Stimulated activated CD4-positive, alpha-beta T cell treated with anti-CD3 and anti-CD28 coated beads, Interleukin-1b, Interleukin-23, amount 100 ng/mL, for 4 hours (primary cell): Measurements from ENCODE around the gene DGKQ.
"Not testable (repeated sequence)": the region's sequence is repeated elsewhere in the genome, so short reads cannot be mapped to it uniquely, and the experiment has no call there.

Source experiments
- DNase-seq, 2 donors: peaks; one replicate each; pipeline ENCODE4 v3.0.0-alpha.2; 2020; ENCODE audit warnings: low read depth in 2 of 2

The DGKQ gene

GRCh38 chr4:951186-951585 is 22.2 kb downstream of the DGKQ start:
- no peak for DNase-seq

- no peak for DNase-seq
These were observed 23.0 kb downstream of the DGKQ start for GRCh38 chr4:950136-951020.

- no peak for DNase-seq
These were observed 23.7 kb downstream of the DGKQ start for GRCh38 chr4:949656-950055.

GRCh38 chr4:948936-949300 is 24.5 kb downstream of the DGKQ start:
- DNase-seq, result no peak

DNA sequence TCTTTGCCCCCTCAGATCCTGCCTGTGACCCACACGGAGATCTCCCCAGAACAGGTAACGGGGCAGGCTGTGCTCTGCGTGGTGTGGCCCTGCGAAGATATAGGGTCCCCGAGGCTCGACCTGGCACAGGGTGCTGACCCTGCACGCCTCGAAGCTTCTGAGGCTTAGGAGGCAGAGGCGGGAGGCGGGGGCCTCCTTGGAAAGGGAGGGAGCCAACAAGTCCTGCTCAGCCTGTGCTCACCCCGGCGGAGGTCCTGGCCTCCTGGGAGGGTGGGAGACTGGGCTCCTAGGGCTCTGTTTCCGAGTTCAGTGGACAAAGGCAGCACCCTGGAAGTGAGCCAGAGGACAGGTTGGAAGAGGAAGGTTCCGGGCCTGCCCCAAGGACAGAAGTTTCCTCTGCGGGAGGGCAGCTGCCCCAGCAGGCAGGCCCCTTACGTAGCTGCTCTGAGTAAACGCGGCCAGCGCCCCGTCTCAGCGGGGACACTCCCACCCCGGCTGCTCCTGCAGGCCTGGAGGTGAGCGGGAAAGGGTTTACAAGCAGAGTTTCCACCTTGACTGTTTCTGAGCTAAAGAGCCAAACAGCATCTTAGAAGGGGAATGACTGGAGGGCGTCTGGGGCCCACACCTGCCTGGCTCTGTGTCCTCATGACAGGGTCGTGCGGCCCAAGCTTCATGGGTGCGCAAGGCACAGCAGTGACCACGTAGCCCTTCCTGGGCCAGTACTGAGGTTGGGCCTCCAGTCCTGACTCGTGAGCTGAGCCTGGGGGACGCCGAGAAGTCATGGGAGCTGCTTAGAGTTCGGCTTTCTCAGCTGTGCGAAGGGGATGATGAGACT is 25.1 kb downstream of the DGKQ start:
- no peak for DNase-seq

- no peak for DNase-seq
These were observed 25.8 kb downstream of the DGKQ start for GRCh38 chr4:947491-947971.

DNA sequence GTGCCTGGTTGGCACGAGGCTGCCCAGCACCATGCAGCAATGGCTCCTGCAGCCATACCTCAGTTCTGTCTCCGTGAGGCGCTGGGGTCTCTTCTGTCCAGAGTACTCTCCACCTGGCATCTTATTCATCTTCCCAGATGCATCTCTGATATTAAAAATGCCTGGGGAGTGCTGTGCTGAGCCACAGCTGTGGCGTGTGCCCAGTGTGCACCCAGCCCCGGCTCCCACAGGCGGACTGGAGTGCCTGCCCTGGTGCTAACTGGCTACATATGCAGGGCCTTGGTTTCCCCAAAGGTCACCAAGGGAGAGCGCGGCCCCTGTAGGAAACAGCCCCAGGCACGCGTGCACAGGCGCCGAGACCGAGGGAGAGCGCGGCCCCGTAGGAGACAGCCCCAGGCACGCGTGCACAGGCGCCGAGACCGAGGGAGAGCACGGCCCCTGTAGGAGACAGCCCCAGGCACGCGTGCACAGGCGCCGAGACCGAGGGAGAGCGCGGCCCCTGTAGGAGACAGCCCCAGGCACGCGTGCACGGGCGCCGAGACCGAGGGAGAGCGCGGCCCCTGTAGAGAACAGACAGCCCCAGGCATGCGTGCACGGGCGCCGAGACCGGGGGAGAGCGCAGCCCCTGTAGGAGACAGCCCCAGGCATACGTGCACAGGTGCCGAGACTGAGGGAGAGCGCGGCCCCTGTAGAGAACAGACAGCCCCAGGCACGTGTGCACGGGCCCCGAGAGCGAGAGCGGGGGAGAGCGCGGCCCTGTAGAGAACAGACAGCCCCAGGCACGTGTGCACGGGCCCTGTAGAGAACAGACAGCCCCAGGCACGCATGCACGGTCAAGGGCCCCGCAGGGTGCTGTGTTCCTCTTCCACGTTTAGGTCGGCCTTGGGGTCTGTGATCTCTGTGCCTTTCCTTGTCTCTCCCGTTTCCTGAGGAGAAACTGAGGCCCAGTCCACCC is 26.6 kb downstream of the DGKQ start:
- no peak for DNase-seq

DNA sequence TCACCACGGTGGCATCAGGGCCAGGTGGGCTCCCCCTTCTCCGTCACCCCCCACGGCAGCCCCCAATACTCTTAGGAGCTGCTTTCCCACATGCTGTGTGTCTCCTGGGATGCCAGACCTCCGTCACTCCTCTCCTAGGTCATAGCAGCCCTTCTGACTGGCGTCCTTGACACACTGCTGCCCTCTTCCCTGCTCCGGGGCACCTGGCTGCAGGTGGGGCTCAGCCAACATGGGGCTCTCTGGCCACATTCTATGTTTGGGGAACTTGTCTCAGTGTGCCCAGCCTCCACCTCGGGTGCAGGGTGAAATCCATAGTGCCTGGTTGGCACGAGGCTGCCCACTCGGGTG is 27.3 kb downstream of the DGKQ start:
- no peak for DNase-seq

GRCh38 chr4:945274-946102 is 27.9 kb downstream of the DGKQ start:
- DNase-seq, result no peak

DNA sequence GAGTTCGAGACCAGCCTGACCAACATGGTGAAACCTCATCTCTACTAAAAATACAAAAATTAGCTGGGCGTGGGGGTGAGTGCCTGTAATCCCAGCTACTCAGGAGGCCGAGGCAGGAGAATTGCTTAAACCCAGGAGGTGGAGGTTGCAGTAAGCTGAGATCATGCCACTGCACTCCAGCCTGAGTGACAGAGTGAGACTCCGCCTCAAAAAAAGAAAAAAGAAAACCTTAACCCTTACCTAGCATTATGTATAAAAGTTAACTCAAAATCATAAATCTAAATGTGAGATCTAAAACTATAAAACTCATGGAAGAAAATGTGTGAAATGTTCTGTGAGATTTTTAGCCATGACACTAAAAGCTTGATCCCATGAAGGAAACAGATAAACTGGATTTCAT is 33.9 kb downstream of the DGKQ start:
- DNase-seq, result not testable (repeated sequence)

- no peak for DNase-seq
These were observed 40.7 kb downstream of the DGKQ start for GRCh38 chr4:932713-933070.

DNA sequence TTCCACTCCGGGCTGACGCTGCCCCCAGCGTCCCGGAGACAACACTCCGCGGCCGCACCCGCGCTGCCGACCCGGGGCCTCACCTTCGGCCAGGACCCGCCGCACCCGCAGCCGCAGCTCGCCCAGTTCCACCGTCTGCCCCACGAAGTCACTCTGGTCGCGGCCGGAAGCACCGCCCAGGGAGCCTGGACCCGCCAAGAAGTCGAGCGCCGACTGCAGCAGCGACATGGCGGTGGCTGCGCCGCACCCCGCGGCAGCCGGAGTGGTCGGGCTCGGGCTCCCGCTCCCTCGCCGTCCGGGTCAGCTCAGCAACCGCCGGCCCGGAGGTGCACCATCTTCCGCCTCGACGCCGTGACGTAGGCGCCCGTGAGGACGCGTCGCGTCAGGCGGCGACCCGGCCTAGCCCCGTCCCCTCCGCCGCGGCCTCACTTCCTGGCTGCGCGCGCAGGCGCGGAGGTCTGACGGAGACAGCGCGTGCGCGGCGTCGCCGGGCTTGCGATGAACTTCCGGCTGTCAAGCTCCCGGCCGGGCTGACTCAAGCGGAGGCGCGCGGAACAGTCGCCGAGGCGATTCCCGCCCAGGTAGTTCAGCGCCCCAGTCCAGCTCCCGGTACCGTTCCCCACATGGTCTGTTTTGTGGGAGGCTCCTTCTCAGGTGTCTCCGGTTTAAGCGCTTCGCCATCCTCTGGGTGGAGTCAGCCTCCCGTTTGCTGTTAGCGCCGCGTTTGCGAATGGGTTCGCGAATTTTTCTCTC is 41.2 kb downstream of the DGKQ start, which contains the start of the genes GAK and TMEM175:
Gene GAK, minus strand, starts transcription at position 357 of the 753 bp plus-strand sequence. Its CDS starts 129 bp downstream, at position 228.
Gene TMEM175, plus strand, starts transcription at position 501 of the 753 bp plus-strand sequence. CDS start 15,280 bp downstream, outside the sequence.
- DNase-seq, result peak; percentile 94 to 96

GRCh38 chr4:931194-931959 is 42.0 kb downstream of the DGKQ start:
- DNase-seq, result no peak

DNA sequence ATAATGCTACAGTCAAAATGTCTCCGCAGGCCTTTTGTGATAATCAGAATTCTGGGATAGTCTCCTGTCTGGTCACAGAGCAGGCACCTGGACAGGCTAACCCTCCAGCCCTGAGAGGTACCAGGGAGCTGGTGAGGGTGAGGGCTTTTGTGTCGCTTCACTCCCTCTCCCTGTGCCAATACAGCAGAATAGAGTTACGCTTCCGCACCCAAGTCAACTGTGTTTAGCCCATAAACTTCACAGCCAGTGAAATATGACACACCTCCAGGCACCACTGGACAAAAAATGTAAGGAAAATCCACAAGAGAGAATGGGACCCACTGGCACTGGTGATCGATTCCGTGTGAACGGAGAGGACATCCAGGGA is 42.6 kb downstream of the DGKQ start:
- no peak for DNase-seq

GRCh38 chr4:930028-930551 is 43.3 kb downstream of the DGKQ start:
- DNase-seq, result no peak

- DNase-seq, result no peak
These were observed 44.1 kb downstream of the DGKQ start for GRCh38 chr4:929096-929765.

GRCh38 chr4:927566-927965 is 45.8 kb downstream of the DGKQ start:
- not testable (repeated sequence) for DNase-seq

DNA sequence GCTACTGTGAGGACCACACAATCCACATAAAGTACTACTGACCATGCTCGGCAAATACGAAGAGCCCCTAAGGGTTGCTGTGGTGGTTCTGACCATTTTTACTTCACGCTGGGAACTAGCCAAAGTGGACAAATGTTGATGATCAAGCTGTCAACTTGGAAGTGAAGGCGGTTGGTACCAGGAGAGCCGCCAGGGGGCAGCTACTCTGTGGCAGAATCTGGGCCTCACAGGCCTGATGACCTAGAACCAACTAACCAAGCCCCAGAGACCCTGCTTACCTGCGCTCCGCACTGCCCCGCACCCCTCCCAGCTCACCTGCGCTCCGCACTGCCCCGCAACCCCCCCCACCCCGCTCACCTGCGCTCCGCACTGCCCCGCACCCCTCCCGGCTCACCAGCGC is 46.8 kb downstream of the DGKQ start:
- no peak for DNase-seq
